ENCODE results near the gene WBP2NL.

WBP2NL gene

GRCh38 chr22:41975299-41976069 lies 23.1 kb upstream of the WBP2NL start:
- no peak overlapping the region for H3K4me3 ChIP-seq (ENCODE audit: low read depth in 1 of 2, low read length in 1 of 2)
- TF ChIP-seq, protein P1, sequence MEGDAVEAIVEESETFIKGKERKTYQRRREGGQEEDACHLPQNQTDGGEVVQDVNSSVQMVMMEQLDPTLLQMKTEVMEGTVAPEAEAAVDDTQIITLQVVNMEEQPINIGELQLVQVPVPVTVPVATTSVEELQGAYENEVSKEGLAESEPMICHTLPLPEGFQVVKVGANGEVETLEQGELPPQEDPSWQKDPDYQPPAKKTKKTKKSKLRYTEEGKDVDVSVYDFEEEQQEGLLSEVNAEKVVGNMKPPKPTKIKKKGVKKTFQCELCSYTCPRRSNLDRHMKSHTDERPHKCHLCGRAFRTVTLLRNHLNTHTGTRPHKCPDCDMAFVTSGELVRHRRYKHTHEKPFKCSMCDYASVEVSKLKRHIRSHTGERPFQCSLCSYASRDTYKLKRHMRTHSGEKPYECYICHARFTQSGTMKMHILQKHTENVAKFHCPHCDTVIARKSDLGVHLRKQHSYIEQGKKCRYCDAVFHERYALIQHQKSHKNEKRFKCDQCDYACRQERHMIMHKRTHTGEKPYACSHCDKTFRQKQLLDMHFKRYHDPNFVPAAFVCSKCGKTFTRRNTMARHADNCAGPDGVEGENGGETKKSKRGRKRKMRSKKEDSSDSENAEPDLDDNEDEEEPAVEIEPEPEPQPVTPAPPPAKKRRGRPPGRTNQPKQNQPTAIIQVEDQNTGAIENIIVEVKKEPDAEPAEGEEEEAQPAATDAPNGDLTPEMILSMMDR (IDR thresholded peaks at IDR 0.05) = no peak
- no peak overlapping the region for H3K27ac ChIP-seq
- H3K36me3 ChIP-seq = no peaks in the 10 kb centered on the region
- H3K4me1 ChIP-seq (ENCODE audit: control insufficient read depth in 1 of 2, insufficient read depth in 1 of 2, low read depth in 1 of 2, low read length in 1 of 2) = peaks cover 6 to 11% of the 10 kb centered on the region in 2 experiments
- H3K27me3 ChIP-seq = peaks cover 90% of the 10 kb centered on the region
- no peaks in the 10 kb centered on the region for H3K9me3 ChIP-seq

- peak overlapping the region in 1 of 2 experiments; percentile 50 for H3K4me3 ChIP-seq (ENCODE audit: low read depth in 1 of 2, low read length in 1 of 2)
- peaks cover 6 to 11% of the 10 kb centered on the region in 2 experiments for H3K4me1 ChIP-seq (ENCODE audit: control insufficient read depth in 1 of 2, insufficient read depth in 1 of 2, low read depth in 1 of 2, low read length in 1 of 2)
- TF ChIP-seq, protein P1 (IDR thresholded peaks at IDR 0.05) = no peak
- no peaks in the 10 kb centered on the region for H3K36me3 ChIP-seq
- H3K9me3 ChIP-seq = no peaks in the 10 kb centered on the region
- H3K27ac ChIP-seq = no peak overlapping the region
- peaks cover 91% of the 10 kb centered on the region for H3K27me3 ChIP-seq
Measured at GRCh38 chr22:41976070-41976901, 22.3 kb upstream of the WBP2NL start.

DNA sequence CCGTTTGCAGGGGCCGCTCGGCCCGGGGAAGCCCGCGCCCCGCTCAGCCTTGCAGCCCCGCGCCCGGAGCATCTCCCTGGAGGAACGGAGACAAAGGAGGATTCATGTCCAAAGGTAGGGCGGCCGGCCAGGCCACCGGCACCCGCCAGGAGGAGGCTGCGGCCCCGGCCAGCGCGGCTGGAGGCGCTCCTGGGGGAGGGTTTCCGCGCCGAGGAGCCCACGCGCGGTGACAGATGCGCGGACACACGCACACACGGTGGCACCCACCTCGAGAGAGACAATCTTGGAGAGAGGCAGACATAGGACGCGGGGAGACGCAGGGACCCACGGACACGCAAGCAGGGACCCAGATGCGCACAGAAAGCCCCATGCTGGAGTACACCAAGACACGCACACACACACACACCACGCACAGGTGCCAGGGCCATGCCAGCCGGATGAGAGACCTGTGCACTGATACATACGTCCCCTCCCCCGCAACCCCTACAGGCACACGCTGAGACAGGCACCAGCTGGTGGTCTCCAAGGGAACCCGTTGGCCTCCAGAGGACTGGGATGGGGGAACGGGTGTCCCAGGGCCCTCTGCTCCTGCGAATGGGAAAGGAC lies 21.5 kb upstream of the WBP2NL start:
- TF ChIP-seq, protein P1 (IDR thresholded peaks at IDR 0.05) = no peak
- Histone ChIP-seq H3K36me3 (no peaks in the 10 kb centered on the region), H3K9me3 (no peaks in the 10 kb centered on the region), H3K4me3 (ENCODE audit: low read depth in 1 of 2, low read length in 1 of 2) (no peak overlapping the region), H3K27me3 (peaks cover 83% of the 10 kb centered on the region), H3K4me1 (ENCODE audit: control insufficient read depth in 1 of 2, insufficient read depth in 1 of 2, low read depth in 1 of 2, low read length in 1 of 2) (peaks cover 6 to 11% of the 10 kb centered on the region in 2 experiments), H3K27ac (no peak overlapping the region)

DNA sequence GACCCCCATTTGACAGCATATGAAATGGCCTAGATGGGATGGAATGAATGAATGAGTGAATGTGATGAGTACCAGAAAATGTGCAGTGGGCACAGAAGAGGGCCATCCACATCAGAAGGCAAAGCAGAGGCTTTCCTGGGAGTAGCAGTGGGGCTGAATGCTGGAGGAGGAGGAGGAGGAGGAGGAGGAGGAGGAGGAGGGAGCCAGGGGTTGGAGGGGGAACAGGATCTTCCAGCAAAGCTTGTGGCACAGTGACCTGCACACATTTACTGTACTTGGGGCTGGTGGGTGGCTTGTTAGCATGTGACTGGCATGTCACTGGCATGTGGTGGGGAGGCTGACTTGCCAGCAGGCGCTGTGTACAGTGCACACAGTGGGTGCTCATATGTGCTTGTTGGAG lies 19.9 kb upstream of the WBP2NL start:
- Histone ChIP-seq H3K27ac (no peak overlapping the region), H3K4me3 (ENCODE audit: low read depth in 1 of 2, low read length in 1 of 2) (no peak overlapping the region), H3K27me3 (peaks cover 68% of the 10 kb centered on the region), H3K9me3 (no peaks in the 10 kb centered on the region), H3K4me1 (ENCODE audit: control insufficient read depth in 1 of 2, insufficient read depth in 1 of 2, low read depth in 1 of 2, low read length in 1 of 2) (peaks cover 16 to 20% of the 10 kb centered on the region in 2 experiments), H3K36me3 (no peaks in the 10 kb centered on the region)
- TF ChIP-seq, protein P1 (IDR thresholded peaks at IDR 0.05) = no peak

DNA sequence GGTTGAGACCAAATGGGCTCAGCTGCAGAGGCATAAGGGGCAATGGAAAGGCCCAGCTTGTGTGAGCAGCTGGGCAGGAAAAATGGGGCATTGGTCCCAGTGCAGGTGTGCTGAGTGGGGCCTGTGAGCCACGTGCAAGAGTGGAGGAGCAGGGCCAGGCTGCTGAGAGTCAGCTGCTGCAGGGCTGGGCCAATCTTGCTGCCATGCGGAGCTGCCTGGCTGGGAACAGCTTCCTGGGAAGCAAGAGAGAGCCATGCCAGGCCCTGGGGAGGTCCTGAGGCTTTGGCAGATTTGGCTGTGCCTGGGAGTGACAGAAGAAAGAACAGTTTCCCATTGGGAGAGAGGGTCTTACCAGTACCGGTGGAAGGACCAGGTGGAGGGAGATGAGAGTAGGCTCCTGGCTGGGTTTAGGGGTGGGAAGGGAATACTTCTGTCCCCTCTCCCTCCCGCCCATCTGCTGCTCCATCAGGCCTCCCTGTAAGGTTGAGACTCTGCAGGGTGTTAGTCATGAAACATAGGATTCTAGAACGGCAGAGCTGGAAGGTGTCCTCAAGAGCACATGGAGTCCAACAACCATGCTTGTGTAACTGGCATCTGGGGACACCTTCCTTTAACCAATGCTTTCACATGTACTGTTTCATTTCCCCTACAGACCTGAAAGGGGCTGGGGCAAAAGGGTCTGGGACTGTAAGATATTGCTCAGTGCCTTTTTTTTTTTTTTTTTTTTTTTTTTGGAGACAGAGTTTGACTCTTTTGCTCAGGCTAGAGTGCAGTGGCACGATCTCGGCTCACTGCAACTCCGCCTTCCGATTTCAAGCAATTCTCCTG lies 19.0 kb upstream of the WBP2NL start:
- Histone ChIP-seq H3K36me3 (no peaks in the 10 kb centered on the region), H3K4me1 (ENCODE audit: control insufficient read depth in 1 of 2, insufficient read depth in 1 of 2, low read depth in 1 of 2, low read length in 1 of 2) (peaks cover 16 to 21% of the 10 kb centered on the region in 2 experiments), H3K27ac (no peak overlapping the region), H3K9me3 (no peaks in the 10 kb centered on the region), H3K4me3 (ENCODE audit: low read depth in 1 of 2, low read length in 1 of 2) (no peak overlapping the region), H3K27me3 (peaks cover 59% of the 10 kb centered on the region)
- TF ChIP-seq, protein P1 (IDR thresholded peaks at IDR 0.05) = no peak
